GM12872 (cell line): ENCODE results near the gene GDPD3.

ENCODE experiments used
- CTCF ChIP-seq: IDR thresholded peaks from 3 replicates; pipeline ENCODE4 v1.5.1; 2011; ENCODE audit warnings: low read depth, mild to moderate bottlenecking, low read length, moderate library complexity; ENCODE audit not compliant: insufficient read depth

Gene GDPD3

GRCh38 chr16:30063893-30064728 lies 49.2 kb downstream of the GDPD3 start:
- TF ChIP-seq CTCF, result peak; percentile 55

GRCh38 chr16:30063278-30063892 lies 50.0 kb downstream of the GDPD3 start:
- no peak for TF ChIP-seq CTCF

- no peak for TF ChIP-seq CTCF
Measured at GRCh38 chr16:30060836-30061554, 52.3 kb downstream of the GDPD3 start.

GRCh38 chr16:30060346-30060745 lies 53.0 kb downstream of the GDPD3 start:
- no peak for TF ChIP-seq CTCF

- TF ChIP-seq CTCF, result peak; percentile 77
Measured at GRCh38 chr16:30054959-30055553, 58.3 kb downstream of the GDPD3 start.
